K562 (cell line): ENCODE measurements around the gene ZNF668. TPM values are rescaled to one million over a fixed set of nuclear protein-coding genes. Genes with fewer than 3 reads are reported as not detected.
A peak's percentile ranks its signal among the peaks of the same experiment; 100 is the strongest.

Experiments used
- ATAC-seq: fragments of 200-7000 bp; cut with Tn5 transposase; 3 replicates; pipeline ENCODE4 v1.9.1; 2020; ENCODE audit warnings: moderate library complexity
- BruUV-seq: library from RNA; stranded (reverse); fragments of 400-500 nt; replicated peaks from 2 replicates; lab custom pipeline; 2021; lab: Mats Ljungman, UMichigan
- CTCF ChIA-PET: fragments of 300-600 bp; formaldehyde crosslinking; extraction: SDS; loops from one replicate; lab custom pipeline; 2021; ENCODE audit warnings: low intra/inter-chr PET ratio; lab: Yijun Ruan, JAX
- POLR2A ChIA-PET: fragments of 300-600, 350-650 bp; sonication (Branson Sonifier 250); formaldehyde crosslinking; extraction: SDS; loops from one replicate; lab custom pipeline; 2021; ENCODE audit warnings: antibody characterized with exemption, inconsistent platforms; lab: Yijun Ruan, JAX
- DNase-seq, 4 experiments: peaks; one replicate each; pipeline versions ENCODE4 v3.0.0 to v3.0.0-alpha.2; 2011 to 2018; ENCODE audit warnings: low spot score in 3 of 4, mixed read lengths in 3 of 4; ENCODE audit errors: extremely low read depth in 1 of 4
- FAIRE-seq: peaks from 2 replicates; lab custom pipeline; 2011; peaks lifted over from hg19 to GRCh38; lab: Jason Lieb, UNC
- H2AFZ ChIP-seq: 2 replicates; pipeline ENCODE4 v1.6.0; 2011; ENCODE audit warnings: low read depth, low read length, control low read depth, inconsistent platforms
- H3K27ac ChIP-seq: fragments of 200-600 bp; 3 replicates; pipeline ENCODE4 v1.8.0; 2011; ENCODE audit warnings: low read depth, mild to moderate bottlenecking, control low read depth, inconsistent platforms, low read length, moderate library complexity, mixed read lengths; ENCODE audit errors: extremely low read depth
- H3K27me3 ChIP-seq, 2 experiments: fragments of 300-600 bp in 1 of 2; 2 replicates in 1 of 2; 3 replicates in 1 of 2; pipeline versions ENCODE4 v1.6.0 to v1.8.0; 2011; ENCODE audit warnings: inconsistent platforms in 2 of 2, low read length in 2 of 2, mild to moderate bottlenecking in 1 of 2, mixed read lengths in 1 of 2, moderate library complexity in 1 of 2; ENCODE audit not compliant: control insufficient read depth in 2 of 2, insufficient read depth in 2 of 2
- H3K36me3 ChIP-seq: fragments of 300-600 bp; 3 replicates; pipeline ENCODE4 v1.8.0; 2011; ENCODE audit warnings: mild to moderate bottlenecking, low read length, inconsistent platforms; ENCODE audit not compliant: control insufficient read depth, insufficient read depth
- H3K4me1 ChIP-seq, 2 experiments: fragments of 200-600 bp in 1 of 2; replicated peaks in 1 of 2; 2 replicates in 1 of 2; 3 replicates in 1 of 2; pipeline versions ENCODE4 v1.5.1 to v1.8.0; 2011; ENCODE audit warnings: inconsistent platforms in 2 of 2, low read length in 2 of 2, mild to moderate bottlenecking in 1 of 2, mixed read lengths in 1 of 2, moderate library complexity in 1 of 2; ENCODE audit not compliant: control insufficient read depth in 2 of 2, insufficient read depth in 2 of 2
- H3K4me2 ChIP-seq: 2 replicates; pipeline ENCODE4 v1.6.1; 2011; ENCODE audit warnings: low read length, control low read depth, inconsistent platforms, mixed read lengths; ENCODE audit not compliant: insufficient read depth
- H3K4me3 ChIP-seq: fragments of 200-600 bp; sonication (generic), shearing (Covaris generic); 2 replicates; pipeline ENCODE4 v1.5.1; 2016; ENCODE audit warnings: control low read depth, inconsistent platforms
- H3K79me2 ChIP-seq: fragments of 200-600 bp; 3 replicates; pipeline ENCODE4 v1.8.0; 2011; ENCODE audit warnings: low read length, inconsistent platforms; ENCODE audit not compliant: control insufficient read depth, insufficient read depth
- H3K9ac ChIP-seq, 2 experiments: 2 replicates each; pipeline versions ENCODE4 v1.6.0 to v1.6.1; 2011; ENCODE audit warnings: low read depth in 2 of 2, low read length in 2 of 2, control low read depth in 1 of 2, inconsistent platforms in 1 of 2, mild to moderate bottlenecking in 1 of 2, mixed read lengths in 1 of 2; ENCODE audit not compliant: insufficient read depth in 1 of 2
- H3K9me1 ChIP-seq: one replicate; pipeline ENCODE4 v1.6.0; 2011; ENCODE audit warnings: inconsistent platforms, mild to moderate bottlenecking, low read length, moderate library complexity; ENCODE audit not compliant: control insufficient read depth, insufficient read depth
- H3K9me3 ChIP-seq: replicated peaks from 2 replicates; pipeline ENCODE4 v1.5.1; 2011; ENCODE audit warnings: low read depth, low read length, inconsistent platforms; ENCODE audit not compliant: control insufficient read depth, insufficient read depth
- H4K20me1 ChIP-seq: replicated peaks from 2 replicates; pipeline ENCODE4 v1.6.1; 2011; ENCODE audit warnings: low read length, inconsistent platforms, mixed read lengths; ENCODE audit not compliant: control insufficient read depth, insufficient read depth
- FOXA3 ChIP-seq, 2 experiments: fragments of 450-650 bp in 1 of 2; sonication (generic) in 1 of 2; formaldehyde crosslinking; IDR thresholded peaks in 1 of 2; conservative IDR thresholded peaks in 1 of 2; 2 replicates each; pipeline versions ENCODE4 v1.4.0 to v1.8.0; 2020 to 2022; ENCODE audit warnings: mild to moderate bottlenecking in 2 of 2, missing genetic modification reagents in 1 of 2
- GTF2F1 ChIP-seq: IDR thresholded peaks from 2 replicates; pipeline ENCODE4 v1.6.1; 2011; ENCODE audit warnings: low read depth, low read length, improper control_type of control experiment
- POLR2H ChIP-seq: IDR thresholded peaks from 2 replicates; pipeline ENCODE4 v1.6.1; 2016; ENCODE audit warnings: missing genetic modification characterization, low read depth, mild to moderate bottlenecking, control low read depth, missing compliant biosample characterization, moderate library complexity
- PRMT5 ChIP-seq: sonication (generic); formaldehyde crosslinking; IDR thresholded peaks from 2 replicates; pipeline ENCODE4 v1.5.0; 2020; ENCODE audit warnings: missing genetic modification reagents
- RB1 ChIP-seq: fragments of 450-650 bp; IDR thresholded peaks from 2 replicates; pipeline ENCODE4 v1.6.1; 2017; ENCODE audit warnings: low read depth, mild to moderate bottlenecking
- RBFOX2 ChIP-seq: fragments of 200-400 bp; formaldehyde crosslinking; IDR thresholded peaks from 2 replicates; pipeline ENCODE4 v1.6.1; 2017; ENCODE audit warnings: low read depth, mild to moderate bottlenecking, low read length, moderate library complexity
- WGBS: fragments of 100-300 bp; shearing (Covaris generic); methylation state at CpG from one replicate; pipeline ENCODE4 v1.1.6; 2016; ENCODE audit warnings: low coverage, mixed read lengths; ENCODE audit not compliant: insufficient coverage; ENCODE audit errors: missing lambda C conversion rate; 5-methylcytosine and 5-hydroxymethylcytosine counted together
- in situ Hi-C: fragments of 300-500 bp; cut with MboI; formaldehyde crosslinking; loops from 4 replicates; pipeline ENCODE4 v1.15.0; 2018; ENCODE audit warnings: inconsistent platforms, mixed read lengths
- intact Hi-C: fragments of 100-400 bp; cut with micrococcal nuclease; formaldehyde crosslinking; loops from 2 replicates; pipeline ENCODE4 v1.14.2; 2022
- polyA plus RNA-seq, 8 experiments: library from polyadenylated mRNA; depleted of rRNA in 4 of 8; stranded (reverse) in 5 of 8; unstranded in 3 of 8; fragments of >200 nt; fragmentation: Nextera tagmentation in 2 of 8; fragmentation: Illumina TruSeq in 1 of 8; extraction: Ambion mirVana in 2 of 8; extraction: Trizol in 1 of 8; gene quantifications; 2 replicates each; pipeline versions ENCODE4 v1.2.1 to v1.2.3, GENCODE V29; 2011 to 2014; ENCODE audit warnings: inconsistent platforms in 1 of 8, missing spikeins in 1 of 8
- total RNA-seq, 7 experiments: library from RNA; depleted of rRNA in 6 of 7; stranded (reverse); fragments of >200 nt in 6 of 7; fragmentation: Illumina TruSeq in 2 of 7; extraction: Trizol in 2 of 7; gene quantifications; 2 replicates each; pipeline versions ENCODE4 v1.2.1 to v1.2.3, GENCODE V29; 2011 to 2021; ENCODE audit warnings: low replicate concordance in 1 of 7

ZNF668 gene
- total and polyA plus RNA-seq, 9 of the 15 experiments (the other 6 are each of a cell fraction or from before 2014, with no cell fraction given), result 0.04 to 15.3 (median 3.8) TPM; not detected in 1

GRCh38 chr16:31110106-31111034, 36.3 kb upstream of the ZNF668 start:
- POLR2A ChIA-PET, result interaction anchor here (0.6 to 1.1 kb wide), 3 partner anchors 25 to 91 kb away, joined by 3 read pairs; no protein-coding TSS in a partner anchor
- TF ChIP-seq GTF2F1, result no peak
- TF ChIP-seq FOXA3 (CRISPR knock-in tag; conservative IDR thresholded peaks at IDR 0.05 in 1 of 2, IDR thresholded peaks at IDR 0.05 in 1 of 2), result no peak
- TF ChIP-seq RBFOX2, result 0 out of 2 replicates have a peak, but pooled peaks have one; percentile 10
- 0 out of 2 replicates have a peak, but pooled peaks have one; percentile 29 for TF ChIP-seq PRMT5 (CRISPR knock-in tag)
- TF ChIP-seq RB1, result no peak
- no peak for TF ChIP-seq POLR2H
- intact Hi-C loops, result no loop called here
- peaks cover 13% of the 10 kb centered on the region for H3K79me2 ChIP-seq
- no peak overlapping the region for H3K4me2 ChIP-seq
- BruUV-seq, result no TSS peak
- in situ Hi-C loops, result no loop called here
- H3K4me3 ChIP-seq, result no peak overlapping the region
- peak overlapping the region in 1 of 2 experiments; percentile 36; a peak in 2 of 4 replicates for H3K9ac ChIP-seq
- CTCF ChIA-PET, result no interaction called here
- no peaks in the 10 kb centered on the region; the same call in 1 of the 2 replicates for H4K20me1 ChIP-seq
- WGBS, result 91% methylated on average over 22 of the region's 26 CpGs
- no peaks in the 10 kb centered on the region for H3K9me3 ChIP-seq
- peaks cover 46% of the 10 kb centered on the region; the same call in 2 of the 3 replicates for H3K36me3 ChIP-seq
- no peaks in the 10 kb centered on the region for H3K9me1 ChIP-seq
- H3K27me3 ChIP-seq, result no peaks in the 10 kb centered on the region
- DNase-seq (no peak), FAIRE-seq (no peak), ATAC-seq (no peak)
- no peak overlapping the region for H2AFZ ChIP-seq
- peaks cover 8 to 36% of the 10 kb centered on the region in 2 experiments for H3K4me1 ChIP-seq
- H3K27ac ChIP-seq, result no peak overlapping the region
